GM20431 (cell line): ENCODE data around the gene P2RY12.

Experiments used
- in situ Hi-C: fragments of 300-500 bp; cut with MseI, MboI; formaldehyde crosslinking; loops from one replicate; pipeline ENCODE4 v1.15.0; 2020; ENCODE audit warnings: low sequenced_read_pairs; ENCODE audit not compliant: unreplicated experiment

The P2RY12 gene

DNA sequence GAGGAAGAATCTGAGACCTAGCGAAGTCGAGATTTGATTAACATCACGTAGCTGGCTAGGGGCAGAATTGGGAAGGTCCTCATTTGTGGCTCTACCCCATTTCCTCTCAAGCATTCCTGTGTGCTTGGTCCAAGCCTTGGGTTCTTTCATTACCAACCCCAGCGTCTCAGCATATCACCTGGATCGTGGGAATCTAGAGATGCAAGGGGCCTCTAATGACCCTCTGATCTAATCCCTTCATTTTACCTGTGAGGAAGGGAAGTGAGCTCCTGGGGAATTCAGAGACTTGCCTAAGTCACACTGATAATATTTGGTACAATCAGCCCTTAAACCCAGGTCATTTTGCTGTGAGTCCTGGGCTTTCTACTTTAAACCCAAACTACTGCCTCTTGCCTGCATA lies 70.0 kb downstream of the P2RY12 start:
- in situ Hi-C loops, result no loop called here

DNA sequence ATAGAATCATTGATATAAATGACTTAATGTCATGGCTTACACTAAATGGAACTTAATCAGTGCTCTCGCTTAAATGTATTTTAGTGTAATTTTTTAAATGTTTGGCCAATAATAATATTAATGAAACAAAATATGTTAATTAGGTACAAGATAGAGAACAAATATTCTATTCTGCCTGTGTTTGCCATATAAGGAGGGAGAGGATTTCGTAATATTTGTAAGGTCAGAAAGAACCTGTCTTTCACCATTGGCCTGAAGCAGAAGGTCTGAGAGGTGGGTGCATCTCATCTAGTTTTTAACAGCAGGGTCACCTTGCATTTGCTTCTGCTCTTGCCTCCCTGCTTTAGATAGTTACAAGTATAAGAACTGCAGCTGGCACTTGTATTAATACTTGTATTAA lies 70.4 kb downstream of the P2RY12 start:
- in situ Hi-C loops, result no loop called here

DNA sequence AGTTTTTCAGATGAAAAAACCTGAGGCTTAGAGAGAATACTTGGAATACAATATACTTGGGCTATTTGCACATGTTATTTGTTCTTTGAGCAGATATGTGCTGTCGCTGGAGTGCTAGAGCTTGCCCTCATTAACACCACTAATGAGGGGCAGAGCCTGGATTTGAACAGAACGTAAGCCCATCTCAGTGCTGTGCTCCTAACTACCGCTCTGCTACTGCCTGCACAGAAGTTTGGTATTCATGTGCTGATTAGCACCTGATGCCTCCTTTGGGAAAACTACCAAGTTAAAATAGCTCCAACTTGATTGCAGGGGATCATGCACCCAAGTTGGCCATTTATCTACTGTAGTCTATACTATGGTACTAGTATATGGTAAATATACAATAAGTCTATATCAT lies 71.6 kb downstream of the P2RY12 start:
- in situ Hi-C loops, result no loop called here

DNA sequence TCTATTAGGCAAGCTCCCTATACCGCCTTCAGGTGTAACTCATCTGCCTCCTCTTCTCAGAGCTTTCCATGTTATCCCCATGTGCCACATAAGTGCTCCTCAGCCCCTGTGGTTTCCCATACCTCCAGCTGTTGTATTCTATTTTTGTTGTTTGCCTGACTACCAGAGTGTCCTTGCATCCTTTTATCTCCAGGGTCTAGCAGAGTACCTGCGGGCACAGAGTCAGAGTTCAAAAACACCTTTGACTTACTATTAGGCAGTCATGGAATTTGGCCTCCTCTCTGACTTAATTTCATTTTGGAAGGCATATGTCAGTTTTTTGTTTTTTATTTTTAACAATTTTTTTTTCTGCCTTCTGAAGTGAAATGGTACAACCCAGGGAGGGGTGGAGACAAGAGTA lies 75.0 kb downstream of the P2RY12 start:
- in situ Hi-C loops, result no loop called here

DNA sequence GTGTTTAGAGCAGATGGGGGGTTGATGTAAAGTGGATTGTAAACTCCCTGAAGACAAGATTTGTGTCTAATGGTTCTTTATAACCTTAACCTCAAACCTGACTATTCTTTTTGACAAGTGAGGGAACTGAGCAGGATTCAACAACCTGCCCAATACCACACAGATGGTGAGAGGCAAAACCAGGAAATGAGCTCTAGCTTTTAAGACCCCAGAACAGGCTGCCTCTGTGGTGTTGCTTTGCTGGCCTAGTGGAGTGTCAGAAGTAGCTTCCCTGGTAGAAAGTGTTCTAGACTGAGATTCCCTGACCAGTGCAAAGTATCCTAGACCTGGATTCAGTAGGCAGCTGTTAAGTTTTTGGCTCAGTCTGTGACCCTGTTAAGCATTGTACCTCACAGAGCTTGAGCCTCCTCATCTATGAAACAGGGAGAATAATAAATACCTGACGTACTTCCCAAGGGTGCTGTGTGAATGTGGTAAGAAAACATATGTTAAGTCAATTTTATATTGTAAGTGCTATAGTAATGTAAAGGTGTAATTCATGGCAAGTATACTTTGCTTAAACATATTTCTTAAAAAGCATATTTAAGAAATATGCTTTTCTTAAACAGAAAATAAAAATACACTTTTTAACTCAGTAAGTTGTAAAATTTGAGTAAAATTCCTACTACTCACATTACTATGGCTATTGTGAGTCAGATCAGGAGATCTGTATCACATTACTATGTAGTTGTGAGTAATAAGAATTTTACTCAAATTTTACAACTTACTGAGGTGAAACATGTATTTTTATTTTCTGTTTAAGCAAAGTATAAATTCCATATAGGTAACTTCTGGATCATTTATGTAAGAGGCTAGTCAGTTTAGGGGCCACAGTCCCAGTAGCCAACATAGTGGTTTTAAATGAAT lies 76.7 kb downstream of the P2RY12 start:
- in situ Hi-C loops, result no loop called here

DNA sequence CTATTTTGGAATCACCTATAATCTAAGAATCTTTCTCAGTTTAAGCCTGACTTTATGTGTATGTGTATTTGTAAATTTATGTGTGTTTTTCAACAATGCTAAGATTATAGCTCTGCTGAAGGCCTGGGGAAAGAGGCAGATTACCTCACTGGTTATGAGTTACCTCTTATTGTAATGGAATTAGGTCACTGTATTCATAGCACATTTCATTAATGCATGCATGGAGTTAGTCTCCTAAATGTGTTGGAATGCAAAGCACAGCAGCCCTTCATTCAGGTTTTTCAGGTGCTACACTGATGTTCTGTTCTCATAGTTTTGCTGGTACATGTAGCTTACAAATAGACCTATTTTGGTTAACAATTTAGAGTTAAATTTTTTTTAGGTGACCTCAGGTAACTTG lies 77.4 kb downstream of the P2RY12 start:
- in situ Hi-C loops, result no loop called here

DNA sequence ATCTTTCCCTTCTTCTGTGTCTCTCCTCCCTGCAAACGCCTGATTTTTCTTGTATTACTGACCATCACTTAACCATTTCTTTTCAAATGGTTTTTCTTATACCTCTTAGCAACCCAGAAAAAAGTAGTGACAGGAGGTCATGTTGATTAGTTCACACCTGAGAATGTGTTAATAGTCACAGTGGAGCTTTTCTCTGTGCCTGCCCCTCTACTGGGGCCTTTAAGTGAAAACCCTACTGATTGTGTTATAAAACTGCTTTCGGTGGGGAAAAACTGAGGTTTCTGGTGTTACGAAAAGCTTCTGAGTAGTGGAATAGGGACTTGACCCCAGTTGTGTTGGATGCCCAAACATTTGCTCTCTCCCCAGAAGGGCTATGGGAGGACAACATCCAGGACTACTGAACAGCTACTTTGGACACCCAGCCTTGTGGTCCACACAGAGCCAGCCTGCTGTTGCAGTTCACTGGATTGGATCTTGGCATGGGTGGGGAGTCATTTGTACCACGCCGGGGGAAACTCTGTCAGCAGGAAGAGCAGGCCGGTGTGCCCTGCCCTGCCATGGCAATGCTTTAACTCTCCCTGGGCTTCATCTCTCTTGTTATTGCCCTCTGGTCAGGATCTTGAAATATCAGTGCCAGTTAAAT lies 78.3 kb downstream of the P2RY12 start:
- in situ Hi-C loops, result no loop called here

DNA sequence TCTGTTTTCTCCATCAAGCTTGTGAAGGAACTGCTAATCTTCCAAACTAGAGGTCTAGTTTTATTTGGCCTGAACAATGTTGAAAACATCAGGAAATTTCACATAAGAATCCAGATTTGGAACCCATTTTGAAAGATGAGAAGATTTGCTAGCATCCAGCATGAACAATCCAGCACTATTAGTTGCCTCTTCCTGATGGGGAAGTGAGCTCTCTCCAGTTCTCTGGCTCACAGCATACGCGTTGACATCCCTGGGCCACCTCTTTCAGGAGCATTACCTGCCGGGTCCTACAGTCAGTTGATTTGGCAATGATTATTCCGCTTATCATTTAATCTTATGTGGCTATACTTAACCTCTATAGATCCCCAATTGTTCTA lies 78.8 kb downstream of the P2RY12 start:
- in situ Hi-C loops, result no loop called here

DNA sequence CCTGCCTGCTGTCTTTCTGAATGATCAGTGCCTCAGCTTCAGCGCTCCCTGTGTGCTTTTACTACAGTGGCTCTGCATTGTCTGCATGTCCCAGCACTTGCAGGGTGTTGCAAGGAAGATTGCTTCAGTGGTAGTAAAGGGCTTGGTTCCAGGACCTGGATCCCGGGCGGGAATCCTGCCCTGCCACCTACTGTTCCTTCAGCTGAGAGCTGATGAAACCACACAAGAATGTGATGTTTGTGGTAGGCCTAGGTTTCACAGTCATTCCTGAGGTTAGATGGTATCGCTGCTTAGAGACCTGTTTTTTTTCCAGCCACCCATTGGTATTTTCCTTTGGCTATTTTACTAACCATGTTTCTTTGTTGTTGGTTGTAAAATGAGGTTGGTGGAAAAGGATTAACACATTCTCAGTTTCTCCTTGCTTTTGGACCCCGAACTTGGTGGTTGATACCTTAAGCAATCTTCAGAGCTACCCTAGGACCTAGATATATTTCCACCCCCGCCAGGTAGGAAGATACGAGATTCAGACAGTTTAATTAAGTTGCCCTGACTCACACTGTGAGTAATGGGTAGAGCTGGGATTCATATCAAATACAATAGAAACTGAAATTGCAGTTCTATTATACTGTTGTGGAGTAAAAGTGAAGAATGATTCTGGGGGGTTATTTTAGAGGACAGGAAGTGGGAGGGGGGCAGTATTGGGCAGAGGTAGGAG lies 79.3 kb downstream of the P2RY12 start:
- in situ Hi-C loops, result no loop called here

DNA sequence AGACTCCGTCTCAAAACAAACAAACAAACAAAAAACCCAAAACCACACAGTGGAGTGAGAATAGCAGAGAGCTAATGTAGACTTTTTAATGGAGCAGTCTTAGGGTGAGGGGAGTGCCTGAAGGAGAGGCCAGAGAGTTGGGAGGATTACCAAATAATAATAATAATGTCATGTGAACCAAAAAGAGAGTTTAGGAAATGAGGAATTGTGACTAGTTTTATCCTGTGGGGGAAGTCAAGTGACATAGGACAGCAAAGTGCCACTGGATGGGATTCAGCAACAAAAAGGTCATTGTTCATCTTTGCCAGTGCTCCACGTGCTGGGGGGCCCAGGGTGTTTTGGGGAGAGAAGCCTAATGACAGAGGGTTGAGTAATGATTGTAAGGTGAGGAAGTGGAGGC lies 80.8 kb downstream of the P2RY12 start:
- in situ Hi-C loops, result no loop called here

DNA sequence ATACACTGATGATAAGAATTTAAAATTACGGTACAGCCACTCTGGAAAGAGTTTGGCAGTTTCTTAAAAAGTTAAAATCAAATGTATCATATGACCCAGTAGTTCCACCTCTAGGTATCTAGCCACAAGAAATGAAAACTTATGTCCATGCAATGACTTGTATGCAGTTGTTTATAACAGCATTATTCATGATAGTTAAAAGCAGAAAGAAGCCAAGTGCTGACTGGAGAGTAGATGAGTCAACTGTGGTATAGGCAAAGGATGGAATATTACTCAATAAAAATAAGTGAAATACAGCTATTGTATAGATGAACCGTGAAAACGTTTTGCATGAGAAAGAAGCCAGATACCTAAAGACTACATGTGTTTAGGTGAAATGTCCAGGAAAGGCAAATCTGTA lies 82.8 kb downstream of the P2RY12 start:
- in situ Hi-C loops, result no loop called here

DNA sequence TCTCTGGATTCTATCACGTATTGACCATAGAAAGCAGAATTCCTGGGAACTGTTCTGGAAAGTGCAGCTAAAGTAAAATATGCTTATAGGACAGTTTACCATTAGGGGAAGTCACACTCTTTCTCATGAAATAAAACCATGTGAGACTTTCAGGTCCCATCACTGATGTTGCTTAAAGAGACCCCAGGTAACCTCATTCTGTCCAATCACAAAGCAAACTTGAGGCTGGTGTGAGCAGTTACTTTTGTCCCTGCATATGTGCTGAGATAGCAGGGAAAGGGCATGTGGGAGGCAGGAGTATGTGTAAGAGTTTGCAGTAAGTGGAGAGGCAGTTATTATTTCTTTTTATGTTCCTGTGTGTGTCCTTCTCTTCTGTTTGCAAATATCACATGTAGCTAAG lies 84.0 kb downstream of the P2RY12 start:
- in situ Hi-C loops, result no loop called here

DNA sequence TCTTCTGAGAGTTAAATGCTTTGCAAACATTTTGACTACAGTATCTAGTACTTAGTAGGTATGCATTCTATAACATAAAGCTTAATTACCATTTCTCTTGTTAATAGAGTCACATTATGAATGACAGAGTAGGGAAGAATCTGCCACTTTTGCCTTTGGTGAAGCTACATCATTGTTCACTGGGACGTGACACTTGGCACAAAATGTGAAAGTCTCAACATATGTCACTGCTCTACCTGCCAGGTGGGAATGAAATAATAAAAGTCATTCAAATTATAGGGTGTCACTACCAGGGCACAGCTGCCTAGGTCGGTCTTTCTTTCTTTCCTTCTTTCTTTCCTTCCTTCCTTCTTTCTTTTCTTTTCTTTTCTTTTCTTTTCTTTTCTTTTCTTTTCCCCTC lies 85.5 kb downstream of the P2RY12 start:
- in situ Hi-C loops, result no loop called here

DNA sequence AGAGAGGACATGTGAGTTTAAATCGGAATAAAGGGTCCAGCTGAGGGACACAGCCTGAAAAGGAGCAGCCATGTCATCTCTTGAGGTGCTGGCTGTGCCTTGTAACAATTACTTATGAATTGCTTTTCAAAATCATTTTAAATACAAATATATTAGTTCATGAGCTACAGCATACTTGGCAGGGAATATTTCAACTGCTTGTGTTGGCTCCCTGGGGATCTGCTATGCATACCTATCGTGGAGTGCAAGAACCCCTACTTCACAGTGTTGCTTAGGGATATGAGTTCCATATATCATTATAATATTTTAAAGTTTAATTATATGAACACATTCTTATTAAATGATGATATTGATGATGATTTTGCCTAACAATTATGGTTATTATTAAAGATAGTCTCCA lies 87.1 kb downstream of the P2RY12 start:
- in situ Hi-C loops, result no loop called here

DNA sequence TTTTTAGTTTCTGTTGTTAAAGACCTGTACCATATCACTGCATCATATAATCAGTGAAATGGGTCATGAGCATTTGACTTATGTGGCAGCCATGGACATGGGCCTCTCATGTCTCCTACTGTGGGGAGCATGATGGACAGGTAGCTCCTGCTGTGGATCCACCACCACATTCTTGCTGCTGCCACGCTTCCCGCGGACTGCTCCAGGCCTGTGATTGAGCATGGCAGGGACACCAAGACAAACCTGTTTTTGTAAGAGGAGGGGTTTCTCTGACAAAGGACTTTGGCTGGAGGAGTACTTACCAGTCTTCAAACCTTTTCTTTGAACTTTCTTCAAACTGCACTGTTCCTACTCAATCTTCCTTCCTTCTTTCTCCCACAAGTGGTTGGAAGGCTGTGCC lies 88.3 kb downstream of the P2RY12 start:
- in situ Hi-C loops, result no loop called here

DNA sequence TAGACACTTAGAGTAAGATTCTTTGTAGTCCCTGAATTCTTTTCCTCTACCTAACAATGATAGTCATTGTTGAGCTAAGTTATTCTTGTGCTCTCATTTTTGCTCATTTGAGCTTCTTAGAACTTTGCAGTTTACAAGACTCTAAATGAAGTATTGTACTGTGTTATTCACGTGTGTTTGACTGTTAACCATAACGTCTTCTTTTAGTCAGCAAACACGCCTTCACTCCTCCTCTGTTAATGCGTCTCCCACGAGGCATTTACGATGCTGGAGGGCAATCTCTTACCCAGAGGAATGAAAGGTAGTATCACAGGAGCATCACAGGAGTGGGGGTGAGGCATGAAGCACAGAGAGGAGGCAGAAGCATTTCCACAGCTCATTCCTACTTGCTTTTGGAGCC lies 91.4 kb downstream of the P2RY12 start:
- in situ Hi-C loops, result no loop called here

DNA sequence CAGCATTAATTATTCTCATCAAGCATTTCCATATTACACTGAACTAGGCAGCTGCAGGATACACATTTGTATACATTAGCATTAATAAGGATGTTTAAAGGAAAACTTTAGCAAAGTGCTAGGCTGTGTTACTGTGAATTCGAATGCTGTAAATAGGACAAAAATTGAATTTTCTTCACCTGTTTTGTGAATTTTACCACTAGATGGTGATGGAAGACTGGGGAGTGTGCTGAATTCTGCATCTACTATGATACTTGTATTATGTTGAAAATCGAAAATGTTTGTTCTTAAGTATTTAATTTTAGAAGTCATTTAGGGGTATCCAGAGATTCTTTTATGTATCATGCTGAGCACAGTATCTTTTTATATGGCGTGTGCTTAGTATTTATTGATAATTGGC lies 93.9 kb downstream of the P2RY12 start:
- in situ Hi-C loops, result no loop called here

DNA sequence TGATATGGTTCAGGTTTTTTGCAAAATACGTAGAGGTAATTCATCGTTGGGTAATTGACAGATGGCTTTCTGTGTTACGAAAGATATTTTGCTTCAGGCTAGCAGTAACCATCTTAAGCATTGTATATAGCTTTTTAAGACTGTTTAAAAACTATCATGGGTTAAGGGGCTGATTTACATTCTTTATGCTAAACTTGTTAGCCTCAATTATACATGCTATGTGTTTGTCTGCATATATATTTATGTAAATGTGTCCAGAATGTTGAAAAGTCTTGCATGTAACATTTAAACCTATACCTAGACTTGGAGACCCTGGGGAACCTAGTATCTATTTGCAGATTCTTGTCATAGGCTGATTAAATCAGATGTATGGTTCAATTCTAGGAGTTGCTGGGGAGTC lies 95.1 kb downstream of the P2RY12 start:
- in situ Hi-C loops, result loop anchor here (10.0 kb wide), 1 partner anchor 125 kb away; no protein-coding TSS in a partner anchor
